ENCODE measurements around the gene MTHFD1L.
"Not testable (repeated sequence)": the region's sequence is repeated elsewhere in the genome, so short reads cannot be mapped to it uniquely, and the experiment has no call there.

Gene MTHFD1L

DNA sequence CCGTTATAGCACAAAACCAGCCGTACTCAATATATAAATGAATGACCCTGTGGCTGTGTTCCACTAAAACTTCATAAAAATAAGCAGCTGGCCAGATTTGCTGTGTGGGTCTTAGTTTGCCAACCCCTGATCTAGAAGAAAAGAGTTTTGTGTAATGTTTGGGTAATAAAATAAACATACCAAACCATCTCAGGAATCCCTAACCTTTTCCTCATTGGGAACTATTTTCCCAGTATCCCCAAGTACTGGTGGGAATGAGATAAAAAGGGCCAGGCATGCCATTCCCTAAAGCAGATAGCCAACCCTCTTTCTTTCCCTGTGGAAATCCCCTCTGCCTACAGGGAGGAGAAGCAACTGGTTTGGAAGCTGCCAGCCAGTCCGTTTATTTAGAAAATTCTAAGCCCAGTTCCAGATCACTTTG, 205.1 kb downstream of the MTHFD1L start:
- FAIRE-seq = no peak

DNA sequence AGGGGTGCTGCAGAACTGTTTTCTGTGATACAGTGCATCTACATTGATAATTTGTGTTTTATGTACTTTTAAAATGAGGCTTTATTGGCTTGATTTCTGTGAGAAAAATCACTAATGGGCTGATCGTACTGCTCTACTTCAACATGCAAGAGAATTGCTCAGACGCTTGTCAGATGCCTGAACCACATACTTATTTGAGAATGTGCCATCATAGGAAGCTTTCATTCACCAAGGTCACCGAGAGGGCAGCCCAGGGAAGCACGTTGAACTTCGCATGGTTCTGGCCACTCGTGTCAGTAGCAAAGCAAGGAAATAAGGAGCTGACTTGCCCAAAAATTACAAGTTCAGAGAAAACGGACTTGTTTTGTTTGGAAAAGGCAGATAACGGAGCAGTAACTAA, 205.8 kb downstream of the MTHFD1L start:
- no peak for FAIRE-seq

DNA sequence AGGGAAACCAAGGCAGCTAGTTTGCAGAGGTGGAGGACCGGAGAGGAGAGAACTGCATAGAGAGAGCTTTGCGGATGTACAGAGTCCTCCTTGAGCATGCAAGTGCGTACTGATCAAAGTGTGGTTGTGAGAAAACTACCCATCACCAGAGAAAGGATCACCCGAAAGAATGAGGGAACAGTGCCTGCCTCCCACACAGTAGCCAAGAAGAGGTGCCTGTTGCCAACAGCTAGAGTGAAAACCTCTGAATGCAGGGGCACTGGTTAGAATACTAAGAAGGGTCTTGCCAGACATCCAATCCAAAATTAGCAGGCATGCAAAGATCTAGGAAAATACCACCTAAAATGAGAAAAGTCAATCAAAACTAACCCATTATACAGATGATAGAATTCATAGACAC, 207.6 kb downstream of the MTHFD1L start:
- FAIRE-seq = no peak

DNA sequence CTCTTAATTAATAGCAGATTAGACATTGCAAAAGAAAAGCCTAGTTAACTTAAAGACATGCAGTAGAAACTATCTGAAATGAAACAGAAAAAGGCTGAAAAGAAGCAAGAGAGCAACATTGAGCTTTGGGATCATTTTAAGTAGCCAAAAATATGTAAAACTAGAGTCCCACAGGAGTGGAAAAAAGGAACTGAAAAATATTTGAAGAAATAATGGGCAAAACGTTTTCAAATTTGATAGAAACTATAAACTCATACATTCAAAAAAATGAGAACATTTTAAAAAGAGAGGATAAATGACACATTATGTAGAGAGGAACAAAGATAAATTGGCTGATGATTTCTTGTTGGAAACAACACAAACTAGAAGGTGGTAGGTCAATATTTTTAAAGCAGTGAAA, 208.2 kb downstream of the MTHFD1L start:
- FAIRE-seq = no peak

DNA sequence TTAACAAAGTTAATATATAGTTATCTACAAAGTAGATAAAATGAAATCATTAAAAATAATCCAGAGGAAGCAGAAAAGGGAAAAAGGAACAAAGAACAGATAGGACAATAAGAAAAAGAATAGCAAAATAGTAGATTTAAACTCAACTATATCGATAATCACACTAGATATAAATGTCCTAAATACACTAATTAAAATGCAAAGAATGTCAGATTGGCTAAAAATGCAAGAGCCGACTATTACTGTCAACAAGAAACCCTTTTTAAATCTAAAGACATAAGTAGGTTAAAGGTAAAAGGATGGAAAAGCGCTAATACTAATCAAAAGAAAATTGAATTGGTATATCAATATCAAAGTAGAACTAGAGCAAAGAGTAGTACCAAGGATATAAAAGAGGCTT, 209.5 kb downstream of the MTHFD1L start:
- no peak for FAIRE-seq

DNA sequence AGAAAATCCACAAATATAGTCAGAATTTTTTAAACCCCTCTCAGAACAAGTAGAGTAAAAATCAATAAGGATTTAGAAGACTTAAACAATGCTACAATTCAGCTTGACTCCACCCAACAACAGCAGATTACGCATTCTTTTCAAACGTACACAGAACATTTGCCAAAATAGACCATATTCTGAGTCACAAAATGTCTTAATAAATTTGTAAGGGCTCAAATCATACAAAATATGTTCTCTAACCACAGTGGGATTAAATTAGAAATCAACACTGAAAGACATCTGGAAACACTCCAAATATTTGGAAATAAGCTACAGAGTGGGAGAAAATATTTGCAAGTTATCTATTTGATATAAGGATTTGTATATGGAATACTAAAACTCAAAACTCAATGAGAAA, 210.0 kb downstream of the MTHFD1L start:
- FAIRE-seq = no peak

DNA sequence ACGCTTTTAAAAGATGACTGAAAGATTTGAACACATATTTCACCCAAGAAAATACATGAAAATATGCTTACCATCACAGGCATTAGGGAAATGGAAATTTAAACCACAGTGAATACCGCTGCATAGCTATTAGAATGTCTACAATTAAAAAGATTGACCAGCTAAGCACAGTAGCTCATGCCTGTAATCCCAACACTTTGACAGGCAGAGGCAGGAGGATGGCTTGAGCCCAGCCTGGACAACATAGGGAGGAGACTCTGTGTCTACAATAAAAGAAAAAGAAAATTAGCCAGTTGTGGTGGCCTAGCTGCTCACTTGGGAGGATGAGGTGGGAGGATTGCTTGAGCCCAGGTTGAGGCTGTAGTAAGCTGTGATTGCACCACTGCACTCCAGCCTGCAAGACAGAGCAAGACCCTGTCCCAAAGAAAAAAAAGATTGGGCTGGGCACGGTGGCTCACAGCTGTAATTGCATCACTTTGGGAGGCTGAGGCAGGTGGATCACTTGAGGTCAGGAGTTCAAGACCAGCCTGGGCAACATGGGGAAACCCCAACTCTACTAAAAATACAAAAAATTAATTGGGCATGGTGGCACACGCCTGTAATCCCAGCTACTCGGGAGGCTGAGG, 210.5 kb downstream of the MTHFD1L start:
- no peak for FAIRE-seq

DNA sequence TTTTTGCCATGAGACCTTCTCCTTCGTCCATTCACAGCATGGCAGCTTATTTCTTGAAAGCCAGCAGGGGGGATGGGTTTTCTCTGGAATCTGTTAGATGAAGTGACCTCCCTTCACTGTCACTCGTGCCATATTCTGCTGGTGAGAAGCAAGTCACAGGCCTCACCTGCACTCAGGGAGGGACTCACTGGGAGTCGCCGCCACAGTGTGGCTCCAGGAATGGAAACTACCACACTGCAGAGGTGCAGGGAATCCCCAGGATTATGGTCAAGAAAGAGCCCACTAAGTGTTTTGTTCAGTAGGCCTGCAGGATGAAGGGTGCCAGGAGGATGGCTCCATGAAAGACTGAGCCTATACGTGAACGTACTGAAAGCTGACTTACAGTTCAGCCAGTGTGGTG, 213.2 kb downstream of the MTHFD1L start:
- no peak for FAIRE-seq

DNA sequence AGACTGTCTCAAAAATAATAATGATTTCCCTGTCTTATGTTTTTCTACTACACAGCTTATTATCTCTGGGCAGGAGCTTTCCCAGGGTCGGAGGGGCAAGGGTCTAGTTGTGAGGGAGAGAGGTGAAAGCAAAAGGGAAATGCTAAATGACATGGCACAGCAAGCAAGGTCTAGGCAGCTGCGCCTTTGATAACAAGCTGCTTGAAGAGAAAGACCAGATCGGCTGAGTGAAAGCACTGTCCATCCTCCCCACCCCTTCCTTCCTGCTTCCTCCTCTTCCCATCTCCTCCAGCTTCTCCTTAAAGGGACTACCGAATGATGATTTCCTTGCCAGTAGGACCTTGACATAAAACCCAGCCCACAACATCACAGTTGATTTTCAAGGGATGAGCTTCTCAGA, 216.2 kb downstream of the MTHFD1L start:
- no peak for FAIRE-seq

DNA sequence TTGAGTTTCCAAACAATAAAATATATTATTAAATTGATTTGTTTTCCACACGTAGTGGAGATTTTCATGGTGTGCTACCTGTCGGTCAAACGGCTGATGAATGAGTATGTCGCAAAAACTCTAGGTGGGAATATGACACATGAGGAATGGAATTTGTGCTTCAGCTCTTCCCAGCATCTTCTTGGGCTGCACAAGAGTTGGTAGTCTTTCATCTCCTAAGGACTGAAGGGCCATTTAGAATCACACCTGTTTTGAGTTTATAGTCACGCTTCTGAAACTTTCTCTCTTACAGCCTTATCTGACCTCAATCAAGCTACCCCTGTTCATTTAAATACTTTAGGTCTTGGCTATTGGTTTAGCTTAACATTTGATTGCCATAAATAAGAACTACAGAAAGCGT, 216.6 kb downstream of the MTHFD1L start:
- FAIRE-seq = no peak

DNA sequence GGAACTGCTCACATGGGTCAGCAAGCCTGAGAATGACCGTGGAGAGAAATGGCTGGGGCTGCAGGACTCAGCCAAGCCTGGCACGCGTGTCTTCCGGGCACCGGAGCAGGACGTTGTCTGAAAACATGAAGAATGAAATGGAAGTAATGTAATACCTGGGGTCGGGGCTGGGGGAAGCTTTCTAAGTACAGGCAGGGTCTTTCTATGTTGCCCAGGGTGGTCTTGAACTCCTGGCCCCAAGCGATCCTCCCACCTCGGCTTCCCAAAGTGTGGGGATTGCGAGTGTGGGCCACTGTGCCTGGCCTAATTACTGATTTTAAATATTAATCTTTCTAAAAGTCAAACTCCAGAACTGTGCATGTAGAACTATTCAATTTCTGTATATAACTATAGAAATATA, 218.8 kb downstream of the MTHFD1L start:
- no peak for FAIRE-seq

DNA sequence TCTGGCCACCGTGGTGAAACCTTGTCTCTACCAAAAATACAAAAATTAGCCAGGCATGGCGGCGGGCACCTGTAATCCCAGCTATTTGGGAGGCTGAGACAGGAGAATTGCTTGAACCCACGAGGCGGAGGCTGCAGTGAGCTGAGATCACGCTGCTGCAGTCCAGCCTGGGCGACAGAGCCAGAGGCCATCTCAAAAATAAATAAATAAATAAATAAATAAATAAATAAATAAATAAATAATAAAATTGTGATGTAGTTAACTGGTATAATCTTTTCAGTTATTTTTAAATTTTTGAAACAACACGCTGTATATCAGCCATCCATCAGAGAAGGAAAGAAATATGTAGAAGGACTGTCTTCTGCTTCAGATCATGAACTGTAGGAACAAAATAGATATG, 221.6 kb downstream of the MTHFD1L start:
- FAIRE-seq = not testable (repeated sequence)

DNA sequence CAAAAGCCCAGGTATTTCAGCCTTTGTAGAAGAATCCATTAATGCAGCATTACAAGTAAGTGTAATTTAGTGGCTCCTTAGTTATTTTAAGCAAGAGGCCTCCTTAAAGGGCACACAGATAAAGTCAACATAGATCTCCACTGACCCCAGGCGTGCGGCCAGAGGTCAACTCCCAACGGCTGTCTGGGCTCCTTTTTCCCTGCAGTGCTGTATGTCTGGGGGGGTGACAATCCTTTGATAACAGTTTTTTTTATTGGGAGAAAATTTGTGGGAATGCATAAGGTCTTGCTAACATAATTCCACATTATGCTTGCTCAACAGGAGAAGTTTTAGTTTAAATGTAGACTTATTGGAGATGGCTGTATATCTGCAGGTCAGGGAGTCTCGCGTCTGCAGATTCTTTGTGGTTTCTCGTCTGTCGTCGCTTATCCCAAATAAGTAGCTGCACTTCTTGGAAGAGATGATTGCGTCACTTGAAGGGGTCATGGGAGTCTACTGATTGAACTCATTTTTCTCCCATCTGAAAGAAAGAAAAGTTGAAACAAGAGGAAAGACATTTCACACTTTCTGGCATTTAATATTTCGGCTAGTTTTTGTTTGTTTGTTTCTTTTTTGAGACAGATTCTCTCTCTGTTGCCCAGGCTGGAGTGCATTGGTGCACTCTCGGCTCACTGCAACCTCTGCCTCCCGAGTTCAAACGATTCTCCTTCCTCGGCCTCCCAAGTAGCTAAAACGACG, 222.5 kb downstream of the MTHFD1L start:
- no peak for FAIRE-seq

DNA sequence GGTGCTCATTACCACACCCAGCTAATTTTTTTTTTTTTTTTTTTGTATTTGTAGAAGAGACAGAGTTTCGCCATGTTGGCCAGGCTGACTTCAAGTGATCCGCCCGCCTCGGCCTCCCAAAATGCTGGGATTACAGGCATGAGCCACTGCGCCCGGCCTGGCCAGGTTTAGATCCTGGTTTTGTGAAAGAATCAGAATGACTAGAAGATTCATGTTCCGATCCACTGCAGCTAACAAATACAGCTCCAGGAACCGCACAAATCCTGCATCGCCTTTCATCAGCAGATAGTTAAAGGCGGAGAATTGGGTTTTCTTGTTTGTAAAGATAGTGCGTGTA, 223.1 kb downstream of the MTHFD1L start:
- FAIRE-seq = no peak

DNA sequence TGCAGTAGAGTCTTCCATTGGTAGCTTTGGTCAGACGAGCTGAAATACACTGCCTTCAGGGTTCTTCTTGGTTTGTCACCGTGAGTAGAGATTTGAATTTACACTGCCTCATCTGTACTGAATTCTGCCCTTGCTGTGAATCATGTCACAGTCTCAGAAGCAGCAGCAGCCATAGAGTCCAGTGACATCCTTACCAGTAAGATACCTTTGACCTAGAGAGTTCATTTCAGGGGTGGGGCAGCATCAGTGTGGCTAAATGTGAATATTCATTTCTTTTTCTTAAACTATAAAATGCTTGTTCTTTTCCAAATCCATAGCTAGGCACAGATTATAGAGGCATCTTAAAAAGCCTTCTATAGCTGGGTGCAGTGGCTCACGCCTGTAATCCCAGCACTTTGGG, 223.5 kb downstream of the MTHFD1L start:
- FAIRE-seq = no peak

DNA sequence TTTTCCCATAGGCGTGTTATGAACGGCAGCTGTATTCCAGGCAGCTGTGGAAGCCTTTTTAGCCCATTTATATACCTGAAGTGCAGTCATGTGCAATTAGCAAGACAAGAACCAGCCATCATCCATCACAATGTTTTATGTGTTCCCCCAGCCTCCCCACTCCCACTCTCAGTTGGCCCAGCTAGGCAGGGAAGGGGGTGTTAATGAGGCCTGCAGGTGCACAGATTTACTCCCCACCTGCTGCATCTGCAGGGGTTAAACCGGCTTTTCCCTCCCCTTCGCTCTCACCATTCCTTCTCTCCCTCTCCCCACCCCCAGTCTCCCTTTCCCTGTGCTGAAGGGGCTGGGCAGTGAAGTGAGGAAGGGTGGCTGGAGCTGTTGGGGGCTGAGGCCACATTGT, 224.5 kb downstream of the MTHFD1L start:
- no peak for FAIRE-seq

DNA sequence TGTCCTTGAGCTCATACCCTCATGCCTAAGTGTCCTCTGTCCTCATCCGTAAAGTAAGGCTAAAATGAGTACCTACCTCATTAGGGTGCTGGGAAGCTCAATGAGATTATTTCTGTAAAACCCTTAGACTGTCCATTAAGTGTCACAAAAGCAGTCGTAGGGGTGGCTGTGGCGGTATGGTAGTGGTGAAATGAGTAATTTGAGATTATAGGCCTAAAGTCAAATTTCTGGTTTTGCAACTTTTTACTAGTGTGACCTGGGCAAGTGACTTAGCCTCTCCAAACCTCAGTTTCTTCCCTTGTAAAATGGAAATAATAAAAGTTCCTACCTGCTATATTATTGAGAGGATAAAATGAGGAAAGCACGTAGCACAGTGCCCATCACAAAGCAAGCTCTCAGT, 226.1 kb downstream of the MTHFD1L start:
- no peak for FAIRE-seq

DNA sequence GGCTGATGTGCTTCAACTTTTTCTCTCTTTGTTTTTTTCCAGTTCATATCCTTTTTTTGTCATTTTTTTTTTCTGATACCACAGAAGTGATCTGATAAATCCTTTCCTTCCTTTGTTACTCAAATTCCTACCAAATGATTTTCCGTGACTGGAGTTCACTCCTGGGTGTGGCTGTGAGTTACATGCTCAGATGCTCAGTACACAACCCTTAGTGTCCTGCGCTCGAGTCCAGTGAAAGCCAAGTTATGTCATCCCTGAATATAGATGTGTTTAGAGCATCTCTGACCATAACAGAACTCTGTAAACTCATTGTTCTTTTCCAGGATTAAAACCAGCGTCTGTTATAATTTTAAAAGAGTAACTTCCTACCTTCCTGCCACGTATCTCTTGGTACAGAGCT, 227.1 kb downstream of the MTHFD1L start:
- FAIRE-seq = no peak

DNA sequence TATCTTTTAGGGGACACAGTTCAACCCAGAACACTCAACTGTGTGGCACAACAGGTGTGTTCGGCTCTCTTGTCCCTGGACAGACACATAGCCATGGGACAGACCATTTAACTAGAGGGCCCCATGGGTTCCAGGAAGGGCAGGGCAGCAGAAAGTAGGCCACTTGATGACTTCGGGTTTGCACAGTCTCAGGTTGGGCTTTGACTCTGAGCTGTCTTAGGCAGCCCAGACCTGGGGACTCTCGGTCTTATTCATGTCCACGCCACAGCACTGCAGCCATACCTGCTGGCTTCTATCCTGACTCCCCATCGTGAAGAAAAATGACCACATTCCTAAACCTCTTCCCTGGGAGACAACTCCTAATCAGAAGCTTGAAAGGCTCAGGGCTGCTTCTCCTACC, 228.2 kb downstream of the MTHFD1L start:
- FAIRE-seq = no peak

DNA sequence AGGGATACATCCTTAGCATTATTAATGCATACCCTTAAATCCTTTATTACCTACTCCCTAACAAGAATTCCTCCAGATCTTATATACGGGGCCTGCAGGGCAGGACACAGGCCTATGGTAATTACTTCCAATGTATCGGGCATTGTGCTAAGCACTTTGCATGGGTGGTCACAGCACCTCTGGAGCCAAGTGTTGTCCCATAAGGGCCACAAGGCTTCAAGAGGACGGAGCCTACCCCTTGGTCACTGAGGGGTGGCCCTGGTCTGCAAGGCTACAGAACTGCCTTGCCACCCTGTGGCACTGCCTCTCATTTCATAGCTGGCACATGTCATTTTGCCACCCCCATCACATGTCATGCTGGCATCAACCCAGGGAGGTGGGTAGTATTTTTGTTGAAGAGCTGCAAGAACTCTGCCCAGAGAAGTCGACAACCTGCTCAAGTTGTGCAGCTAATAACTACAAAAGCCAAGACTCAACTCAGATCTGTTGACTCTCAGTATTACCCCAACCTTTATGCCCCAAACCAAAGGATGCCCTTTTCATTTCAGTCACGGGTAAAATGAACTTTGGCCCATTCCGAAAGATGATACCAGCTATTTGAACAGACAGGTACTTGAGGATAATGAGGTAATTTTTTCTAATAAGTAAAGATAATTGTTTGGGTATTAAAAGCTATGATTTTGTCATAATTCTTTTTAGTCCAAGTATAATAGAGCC, 230.2 kb downstream of the MTHFD1L start:
- FAIRE-seq = no peak

DNA sequence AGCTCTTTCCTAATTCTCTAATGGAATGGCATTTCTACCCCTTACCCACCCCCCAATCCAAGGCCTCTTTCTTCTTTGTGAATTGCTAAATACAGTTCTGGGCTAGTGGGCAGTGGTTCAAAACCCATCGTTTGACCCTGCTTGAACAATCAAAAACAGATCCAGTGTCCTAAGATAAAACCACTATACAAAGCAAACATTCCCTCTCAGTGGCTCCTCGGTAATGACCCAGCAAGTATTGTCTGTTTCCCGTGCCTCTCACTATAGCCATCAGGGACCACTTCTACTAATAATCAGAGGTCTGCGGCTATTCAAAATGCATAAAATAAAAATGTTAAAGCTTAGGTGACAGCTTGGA, 230.7 kb downstream of the MTHFD1L start:
- FAIRE-seq = no peak

DNA sequence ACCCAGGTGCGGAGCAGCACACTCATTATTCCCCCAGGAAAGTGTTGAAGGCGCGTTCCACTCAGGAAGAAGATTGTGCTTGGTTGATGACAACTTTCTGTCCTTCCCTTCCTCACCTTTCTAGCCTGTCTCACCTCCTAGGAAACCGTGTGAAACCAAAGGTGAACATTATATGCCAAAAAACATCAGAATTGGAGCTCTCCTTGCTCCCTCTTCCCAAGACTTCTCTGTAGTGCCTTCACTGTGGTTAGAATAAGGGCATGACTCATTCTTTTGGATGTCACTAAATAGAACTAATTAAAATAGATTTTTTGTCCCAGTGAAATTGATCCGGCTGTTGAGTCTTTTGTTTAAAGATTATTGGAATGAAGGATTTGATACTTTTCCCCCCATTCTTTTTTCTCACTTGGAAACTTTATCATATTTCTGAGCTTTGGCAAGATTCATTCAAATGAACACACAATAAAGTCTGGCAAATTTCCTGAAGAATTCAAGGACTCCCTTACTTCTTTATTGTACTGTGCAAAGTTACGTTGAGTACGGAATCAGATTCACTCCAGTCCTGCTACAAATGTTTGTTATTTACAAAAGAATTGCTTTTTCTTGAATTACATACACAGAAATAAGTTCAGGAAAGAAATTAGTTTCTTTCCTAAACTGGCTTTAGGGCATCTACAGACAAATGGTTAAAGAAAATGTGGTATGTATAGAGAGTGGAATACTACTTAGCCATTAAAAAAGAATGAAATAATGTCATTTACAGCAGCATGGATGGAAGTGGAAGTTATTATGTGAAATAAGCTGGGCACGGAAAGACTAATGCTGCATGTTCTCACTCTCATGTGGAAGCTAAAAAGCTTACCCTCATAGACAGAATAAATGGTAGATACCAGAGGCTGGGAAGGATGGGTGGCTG, 231.4 kb downstream of the MTHFD1L start:
- no peak for FAIRE-seq

DNA sequence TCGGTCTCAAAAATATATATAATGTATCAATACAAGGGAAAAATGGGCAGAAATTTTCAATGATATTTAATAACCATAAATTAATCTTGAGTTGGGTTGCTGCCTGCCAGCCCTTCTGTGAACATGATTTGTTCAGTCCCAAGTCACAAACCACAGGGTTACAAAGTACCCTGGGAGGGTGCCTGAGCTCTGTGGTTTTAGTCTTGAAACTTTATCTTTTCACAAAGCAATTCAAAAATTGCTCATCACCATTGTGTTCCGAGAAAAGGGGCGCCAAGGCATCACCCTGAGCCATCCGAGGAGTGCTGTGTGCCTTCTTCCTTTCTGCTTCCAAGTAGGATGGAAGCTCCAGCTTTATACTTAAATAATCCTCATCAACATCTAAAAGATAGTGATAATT, 232.7 kb downstream of the MTHFD1L start:
- FAIRE-seq = no peak

All from colon (tissue), 2 donors.